ENCODE measurements around the gene TMUB2.
"Not testable (repeated sequence)": the region's sequence is repeated elsewhere in the genome, so short reads cannot be mapped to it uniquely, and the experiment has no call there.

The TMUB2 gene

GRCh38 chr17:44232061-44232460, 45.3 kb downstream of the TMUB2 start:
- TF ChIP-seq CTCF (conservative IDR thresholded peaks at IDR 0.05; ENCODE audit: low read depth, low read length), result no peak
- no peak overlapping the region for H3K4me3 ChIP-seq (ENCODE audit: low read length)
- no peak for DNase-seq (ENCODE audit: low read depth)

- H3K4me3 ChIP-seq (ENCODE audit: low read length), result no peak overlapping the region
- DNase-seq (ENCODE audit: low read depth), result no peak
- no peak for TF ChIP-seq CTCF (conservative IDR thresholded peaks at IDR 0.05; ENCODE audit: low read depth, low read length)
Observed at GRCh38 chr17:44233582-44233981, 46.8 kb downstream of the TMUB2 start.

GRCh38 chr17:44235583-44235936, 48.8 kb downstream of the TMUB2 start:
- H3K4me3 ChIP-seq (ENCODE audit: low read length), result no peak overlapping the region
- TF ChIP-seq CTCF (conservative IDR thresholded peaks at IDR 0.05; ENCODE audit: low read depth, low read length), result no peak
- no peak for DNase-seq (ENCODE audit: low read depth)

- no peak for DNase-seq (ENCODE audit: low read depth)
- H3K4me3 ChIP-seq (ENCODE audit: low read length), result no peak overlapping the region
- TF ChIP-seq CTCF (conservative IDR thresholded peaks at IDR 0.05; ENCODE audit: low read depth, low read length), result no peak
Observed at GRCh38 chr17:44236444-44236991, 49.7 kb downstream of the TMUB2 start.

- H3K4me3 ChIP-seq (ENCODE audit: low read length); DNase-seq (ENCODE audit: low read depth): not testable (repeated sequence)
Observed at GRCh38 chr17:44237886-44238285, 51.1 kb downstream of the TMUB2 start.

GRCh38 chr17:44241106-44241624, 54.4 kb downstream of the TMUB2 start:
- no peak overlapping the region for H3K4me3 ChIP-seq (ENCODE audit: low read length)

More at GRCh38 chr17:44241106-44241624, 54.4 kb downstream of the TMUB2 start:
- no peak for TF ChIP-seq CTCF (conservative IDR thresholded peaks at IDR 0.05; ENCODE audit: low read depth, low read length)
- DNase-seq (ENCODE audit: low read depth), result no peak

Measured in retinal pigment epithelial cell (primary cell).